Colon (tissue), 2 donors: ENCODE measurements around the gene DDX52.
"Not testable (repeated sequence)": the region's sequence is repeated elsewhere in the genome, so short reads cannot be mapped to it uniquely, and the experiment has no call there.

Source experiments
- FAIRE-seq: peaks from 2 replicates; lab custom pipeline; 2012; peaks lifted over from hg19 to GRCh38; lab: Jason Lieb, UNC
- donor health status: control.
- donor health status: control.

The DDX52 gene, protein sequence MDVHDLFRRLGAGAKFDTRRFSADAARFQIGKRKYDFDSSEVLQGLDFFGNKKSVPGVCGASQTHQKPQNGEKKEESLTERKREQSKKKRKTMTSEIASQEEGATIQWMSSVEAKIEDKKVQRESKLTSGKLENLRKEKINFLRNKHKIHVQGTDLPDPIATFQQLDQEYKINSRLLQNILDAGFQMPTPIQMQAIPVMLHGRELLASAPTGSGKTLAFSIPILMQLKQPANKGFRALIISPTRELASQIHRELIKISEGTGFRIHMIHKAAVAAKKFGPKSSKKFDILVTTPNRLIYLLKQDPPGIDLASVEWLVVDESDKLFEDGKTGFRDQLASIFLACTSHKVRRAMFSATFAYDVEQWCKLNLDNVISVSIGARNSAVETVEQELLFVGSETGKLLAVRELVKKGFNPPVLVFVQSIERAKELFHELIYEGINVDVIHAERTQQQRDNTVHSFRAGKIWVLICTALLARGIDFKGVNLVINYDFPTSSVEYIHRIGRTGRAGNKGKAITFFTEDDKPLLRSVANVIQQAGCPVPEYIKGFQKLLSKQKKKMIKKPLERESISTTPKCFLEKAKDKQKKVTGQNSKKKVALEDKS

DNA sequence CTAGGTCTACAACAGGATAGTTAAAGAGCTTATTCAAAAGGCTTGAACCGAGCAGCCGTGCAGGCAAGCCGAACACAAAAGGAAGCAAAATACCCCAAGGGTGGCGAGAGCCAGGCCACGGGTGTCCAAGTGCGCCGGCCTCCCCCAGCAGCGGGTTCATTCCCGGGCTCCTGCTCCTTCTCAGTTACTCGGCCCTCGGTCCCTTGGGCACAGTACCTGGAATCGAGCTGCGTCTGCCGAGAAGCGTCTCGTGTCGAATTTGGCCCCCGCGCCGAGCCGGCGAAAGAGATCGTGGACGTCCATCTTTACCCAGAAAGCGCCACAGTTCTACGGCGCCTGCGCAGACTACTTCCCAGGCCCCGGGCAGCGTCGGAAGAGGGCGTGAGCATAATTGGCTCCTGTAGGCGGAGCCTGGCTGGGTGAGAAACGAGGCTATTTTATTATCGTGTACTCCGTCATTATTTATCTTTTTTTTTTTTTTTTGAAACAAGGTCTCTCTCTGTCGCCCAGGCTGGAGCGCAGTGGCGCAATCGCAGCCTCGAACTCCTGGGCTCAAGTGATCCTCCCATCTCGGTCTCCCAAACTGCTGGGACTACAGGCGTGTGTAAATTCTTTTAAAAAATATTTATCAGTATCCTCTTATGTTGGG, at the start of gene DDX52:
Gene DDX52, minus strand, starts transcription at position 329 of the 649 bp plus-strand sequence. Its CDS starts 26 bp downstream, at position 303.
- no peak for FAIRE-seq

DNA sequence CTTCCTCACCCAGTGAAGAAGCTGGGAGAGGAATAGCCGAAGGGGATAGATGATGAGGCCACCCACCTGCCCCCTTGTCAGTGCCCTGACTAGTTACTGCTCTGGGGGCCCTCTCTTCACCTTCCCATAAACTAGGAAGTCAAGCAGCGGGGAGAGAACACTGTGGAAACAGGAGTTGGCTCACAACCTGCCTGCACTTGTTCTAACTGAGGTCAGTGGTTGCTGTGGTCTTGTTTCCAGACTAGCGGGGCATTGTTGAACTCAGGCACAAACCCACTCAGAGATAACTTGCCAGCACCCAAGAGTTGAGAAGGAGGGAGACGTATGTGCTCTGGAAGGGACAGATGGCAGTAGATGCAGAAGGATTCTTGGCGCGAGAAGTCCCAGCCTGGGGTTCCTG, 48.6 kb upstream of the DDX52 start:
- no peak for FAIRE-seq

DNA sequence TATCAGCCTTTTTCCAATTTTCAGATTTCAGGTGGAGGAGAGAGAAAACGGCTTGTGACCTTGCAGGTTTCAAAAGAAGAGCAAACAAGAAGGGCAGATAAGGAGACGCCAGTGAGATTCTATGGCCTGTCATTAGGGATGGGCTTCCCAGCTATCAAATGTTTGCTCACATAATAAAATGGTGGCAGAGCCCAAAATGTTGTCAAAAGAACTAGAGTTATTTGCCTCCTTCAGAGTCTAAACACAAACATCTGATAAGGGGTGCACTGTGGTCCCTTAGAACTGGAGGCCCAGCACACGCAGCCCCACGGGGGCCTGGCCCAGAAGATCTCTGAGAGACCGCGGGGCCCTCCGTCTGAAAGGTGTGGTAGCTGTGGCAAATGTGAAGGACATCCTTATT, 46.1 kb upstream of the DDX52 start:
- FAIRE-seq, result no peak

DNA sequence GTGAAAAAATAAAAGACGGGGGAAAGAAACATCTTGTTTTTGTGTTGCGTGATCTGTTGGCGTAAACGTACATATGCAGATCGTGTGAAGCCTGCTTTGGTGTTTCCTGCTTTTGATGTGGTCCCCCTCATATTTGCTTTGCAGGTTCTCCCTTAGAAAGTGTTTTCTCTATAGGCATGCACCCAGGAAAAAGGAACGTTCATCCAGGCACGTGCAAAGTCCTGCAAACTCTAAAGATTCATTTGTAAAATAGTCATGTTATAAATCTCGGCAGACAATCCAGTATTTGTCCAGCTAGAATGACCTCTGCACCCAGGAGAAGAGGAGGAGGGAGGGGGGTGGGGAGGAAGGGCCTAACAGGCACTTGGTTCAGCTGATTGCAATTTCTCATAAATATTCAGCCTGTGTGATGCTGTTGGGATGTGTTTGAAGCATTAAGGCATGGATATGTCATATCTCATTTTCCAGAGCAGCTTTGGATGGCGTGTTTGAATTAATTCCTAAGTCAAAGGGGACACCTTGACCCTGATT, 40.3 kb upstream of the DDX52 start:
- no peak for FAIRE-seq

DNA sequence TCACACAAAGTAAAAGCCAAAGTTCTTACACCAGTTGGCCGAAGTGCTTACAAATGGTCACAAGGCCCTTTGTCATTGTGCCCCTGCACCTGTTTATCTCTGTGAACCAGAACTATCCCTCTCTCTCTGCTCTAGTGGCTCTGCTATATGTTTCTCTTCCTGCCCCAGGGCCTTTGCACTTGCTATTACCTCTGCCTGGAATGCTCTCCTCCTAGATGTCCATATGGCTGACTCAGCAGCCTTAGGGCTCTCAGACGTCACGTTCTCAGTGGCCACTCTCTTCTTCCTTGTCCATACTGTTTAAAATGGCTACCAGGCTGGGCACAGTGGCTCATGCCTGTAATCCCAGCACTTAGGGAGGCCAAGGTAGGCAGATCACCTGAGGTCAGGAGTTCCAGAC, 38.8 kb upstream of the DDX52 start:
- no peak for FAIRE-seq

DNA sequence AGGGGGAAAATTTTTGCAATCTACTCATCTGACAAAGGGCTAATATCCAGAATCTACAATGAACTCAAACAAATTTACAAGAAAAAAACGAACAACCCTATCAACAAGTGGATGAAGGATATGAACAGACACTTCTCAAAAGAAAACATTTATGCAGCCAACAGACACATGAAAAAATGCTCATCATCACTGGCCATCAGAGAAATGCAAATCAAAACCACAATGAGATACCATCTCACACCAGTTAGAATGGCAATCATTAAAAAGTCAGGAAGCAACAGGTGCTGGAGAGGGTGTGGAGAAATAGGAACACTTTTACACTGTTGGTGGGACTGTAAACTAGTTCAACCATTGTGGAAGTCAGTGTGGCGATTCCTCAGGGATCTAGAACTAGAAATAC, 36.7 kb upstream of the DDX52 start:
- not testable (repeated sequence) for FAIRE-seq

DNA sequence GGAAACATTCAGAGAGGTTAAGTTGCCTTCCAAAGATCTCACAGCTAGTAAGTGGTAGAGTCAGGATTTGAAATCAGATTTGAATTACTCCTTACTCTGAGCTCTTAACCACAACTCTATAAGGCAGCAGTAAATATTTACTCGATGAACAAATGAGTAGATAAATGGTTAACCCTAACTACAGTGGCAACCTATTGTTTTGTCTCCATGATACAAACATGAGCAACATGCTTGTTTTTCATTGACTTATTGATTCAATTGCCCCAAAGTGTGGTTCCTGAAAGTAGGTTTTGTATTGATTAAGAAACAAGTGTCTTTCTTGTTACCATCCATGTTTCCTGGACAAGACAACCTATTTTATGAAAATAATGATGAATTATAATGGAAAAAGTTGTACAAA, 34.8 kb upstream of the DDX52 start:
- FAIRE-seq, result no peak

DNA sequence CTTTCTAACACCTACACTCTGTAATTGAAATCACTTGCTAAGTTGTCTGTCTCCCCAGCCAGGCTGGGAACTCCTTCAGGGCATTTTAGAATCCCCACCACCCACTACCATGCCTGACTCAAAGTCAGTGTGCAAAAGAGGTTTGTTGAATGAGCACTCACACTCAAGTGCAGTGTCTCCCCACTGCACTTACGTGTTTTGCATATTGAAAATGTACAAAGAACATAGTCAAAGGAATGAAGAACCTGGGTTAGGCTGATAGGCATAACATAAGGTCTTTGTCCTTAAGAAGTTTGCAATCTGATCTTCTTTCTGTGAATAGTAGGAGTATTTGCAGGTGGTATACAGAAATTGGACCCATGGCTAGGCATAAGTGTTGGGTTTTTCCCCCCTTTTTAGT, 33.8 kb upstream of the DDX52 start:
- FAIRE-seq, result no peak

DNA sequence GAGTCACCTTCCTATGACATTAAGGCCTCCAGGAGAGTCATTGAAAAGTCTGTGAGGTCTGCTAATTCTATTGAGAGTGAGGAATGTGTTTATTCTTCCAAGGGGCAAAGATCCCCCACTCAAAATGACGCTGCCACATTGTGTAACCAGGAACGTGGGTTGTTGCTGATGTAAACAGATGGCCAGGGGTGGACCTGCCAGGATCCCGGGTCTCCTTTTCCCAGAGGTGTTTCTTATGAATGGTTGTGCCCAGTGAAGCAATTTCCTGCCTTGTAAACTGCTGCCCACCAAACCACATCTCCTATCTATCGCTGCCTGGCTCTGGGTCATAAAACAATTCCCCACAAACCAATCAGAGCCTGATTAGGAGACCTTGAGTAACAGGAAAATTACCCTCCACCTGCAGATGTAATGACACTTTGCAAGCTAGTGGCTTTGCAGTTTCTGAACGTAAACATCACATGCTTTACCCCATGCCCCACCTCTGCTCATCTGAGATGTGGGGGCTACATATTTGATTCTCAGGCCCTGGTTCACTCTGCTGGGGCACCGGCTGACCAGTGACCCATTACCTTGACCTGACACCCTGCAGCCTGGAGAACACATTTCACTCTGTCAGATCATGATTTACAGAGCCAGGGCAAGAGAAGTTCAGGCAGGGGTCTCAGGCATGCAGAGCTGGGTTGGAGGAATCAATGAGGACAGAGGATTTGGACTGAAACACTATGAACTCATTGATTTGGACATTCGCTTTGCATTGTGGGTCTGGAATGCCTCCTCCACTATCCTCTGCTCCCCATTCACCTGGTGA, 33.1 kb upstream of the DDX52 start:
- FAIRE-seq, result no peak

DNA sequence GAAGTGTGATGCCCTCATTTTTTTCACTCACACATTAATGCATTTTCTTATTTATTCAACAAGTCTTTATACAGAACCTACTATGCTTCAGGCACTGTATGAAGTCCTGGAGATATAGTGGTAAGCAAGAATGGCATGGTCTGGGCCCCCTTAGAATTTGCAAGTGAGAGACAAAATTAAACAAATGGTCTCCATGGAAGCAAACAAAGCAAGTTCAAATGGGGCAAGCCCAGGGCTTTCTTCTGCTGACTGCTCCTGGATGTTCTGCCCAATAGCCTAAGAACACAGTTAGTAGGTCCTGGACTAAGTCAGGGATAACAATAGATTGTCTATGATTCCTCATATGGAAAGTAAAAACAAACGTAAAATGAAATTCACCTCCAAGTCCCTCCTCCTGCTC, 31.3 kb upstream of the DDX52 start:
- FAIRE-seq, result no peak

DNA sequence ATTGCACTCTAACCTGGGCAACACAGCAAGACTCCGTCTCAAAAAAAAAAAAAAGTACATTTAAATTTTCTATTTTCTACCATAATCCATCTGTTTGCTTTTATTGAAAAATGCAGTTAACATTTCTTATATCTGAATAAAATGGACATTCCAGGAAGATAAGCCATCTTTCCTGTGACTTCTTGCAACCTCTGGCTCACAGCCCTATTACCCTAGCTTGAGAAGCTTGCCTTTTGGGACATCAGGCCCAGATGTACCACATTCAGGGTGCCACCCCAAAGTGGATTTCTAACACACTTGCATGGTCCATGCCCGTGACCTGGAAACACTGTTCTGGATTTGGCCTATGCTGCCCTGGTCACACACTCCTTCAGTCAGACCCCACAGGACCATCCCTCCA, 30.1 kb upstream of the DDX52 start:
- FAIRE-seq, result no peak

DNA sequence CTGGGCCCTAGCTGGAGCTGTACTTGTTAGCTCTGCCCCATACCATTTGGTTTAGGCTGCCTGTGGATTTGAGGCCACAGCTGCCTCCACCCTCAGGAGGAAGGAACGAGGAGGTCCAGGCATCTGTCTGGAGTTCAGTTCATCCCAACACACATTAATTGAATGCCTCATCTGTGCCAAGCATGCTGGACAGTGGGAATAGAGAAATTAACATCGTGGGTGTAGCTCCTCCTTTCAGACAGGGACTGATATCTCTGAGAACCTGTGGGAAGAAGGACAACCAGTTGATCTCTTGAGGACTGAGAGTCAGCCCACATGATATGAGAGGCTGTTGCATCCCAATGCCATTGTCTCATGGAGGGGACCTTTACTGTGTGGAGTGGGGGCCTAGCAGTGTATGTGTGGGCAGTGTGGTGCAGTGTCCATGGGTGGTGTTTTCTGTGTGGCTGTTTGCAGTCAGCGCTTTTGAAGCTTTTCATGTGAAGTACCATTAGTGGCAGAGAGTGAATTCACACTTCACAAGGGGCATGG, 29.4 kb upstream of the DDX52 start:
- no peak for FAIRE-seq

DNA sequence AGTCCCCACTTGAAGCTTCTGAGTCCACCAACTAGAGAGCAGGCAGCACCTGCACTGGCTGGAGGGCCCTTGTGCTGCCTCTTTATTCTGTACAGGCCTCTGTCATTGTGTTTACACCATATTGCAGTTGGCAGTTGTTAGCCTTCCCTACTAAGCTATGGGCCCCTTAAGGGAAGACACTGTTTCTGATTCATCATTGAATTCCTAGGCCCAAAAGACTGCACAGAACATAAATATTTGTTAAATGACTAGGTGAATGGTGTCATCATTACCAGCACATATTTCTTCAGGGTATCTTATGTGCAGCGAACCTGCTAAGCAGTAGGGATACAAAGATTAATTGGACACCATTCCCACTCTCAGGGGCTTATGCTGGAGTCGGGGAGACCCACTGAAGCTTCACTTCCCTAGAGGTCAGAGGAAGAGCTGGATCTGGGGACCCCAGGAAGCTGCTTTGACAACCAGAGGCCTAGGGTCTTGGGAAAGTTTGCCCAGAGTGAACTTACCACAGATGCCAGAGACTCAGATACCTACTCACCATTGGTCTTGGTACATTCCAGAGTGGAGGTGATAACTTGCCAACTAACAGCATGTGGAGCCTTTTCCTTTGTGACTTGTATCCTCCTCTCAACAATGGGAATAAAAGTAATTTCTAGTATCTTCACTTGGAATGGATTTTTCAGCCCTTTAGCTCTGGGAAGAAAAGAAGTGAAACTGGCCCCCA, 28.7 kb upstream of the DDX52 start:
- no peak for FAIRE-seq

DNA sequence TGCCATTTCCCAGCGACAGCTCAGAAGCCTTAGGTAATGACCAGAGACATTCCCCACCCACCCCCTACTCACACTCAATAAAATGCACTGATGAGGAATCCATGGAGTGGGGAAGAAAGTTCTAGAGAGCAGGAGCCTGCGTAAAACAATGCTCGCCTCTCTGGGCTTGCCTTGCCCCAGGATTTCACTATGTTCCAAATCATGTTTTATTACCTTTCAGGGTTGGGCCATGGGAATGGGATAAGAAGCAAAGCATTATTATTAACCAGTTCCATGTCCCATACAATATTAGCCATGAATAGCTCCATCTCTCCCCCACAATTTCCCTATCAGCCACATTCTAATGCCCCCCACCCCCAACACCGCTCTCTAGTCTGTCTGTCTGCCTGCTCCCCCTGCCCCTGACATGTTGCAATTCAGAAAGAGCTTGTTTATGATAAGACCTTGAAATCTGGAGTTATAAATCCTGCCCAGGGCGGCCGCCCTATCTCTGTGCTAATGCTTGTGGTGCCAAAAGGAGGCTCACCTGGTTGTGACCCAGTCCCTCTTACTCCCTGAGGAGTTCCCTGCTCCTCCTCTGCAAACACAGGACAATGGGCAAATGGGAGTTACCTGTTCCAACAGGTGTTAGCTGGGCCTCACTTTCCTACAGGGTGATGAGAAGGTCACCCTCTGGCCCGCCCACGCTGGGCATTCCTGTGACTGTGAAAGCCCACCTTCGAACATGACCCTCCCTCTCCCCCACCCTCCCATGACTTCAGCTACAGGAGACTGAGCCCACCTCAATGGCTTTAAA, 28.0 kb upstream of the DDX52 start:
- no peak for FAIRE-seq

DNA sequence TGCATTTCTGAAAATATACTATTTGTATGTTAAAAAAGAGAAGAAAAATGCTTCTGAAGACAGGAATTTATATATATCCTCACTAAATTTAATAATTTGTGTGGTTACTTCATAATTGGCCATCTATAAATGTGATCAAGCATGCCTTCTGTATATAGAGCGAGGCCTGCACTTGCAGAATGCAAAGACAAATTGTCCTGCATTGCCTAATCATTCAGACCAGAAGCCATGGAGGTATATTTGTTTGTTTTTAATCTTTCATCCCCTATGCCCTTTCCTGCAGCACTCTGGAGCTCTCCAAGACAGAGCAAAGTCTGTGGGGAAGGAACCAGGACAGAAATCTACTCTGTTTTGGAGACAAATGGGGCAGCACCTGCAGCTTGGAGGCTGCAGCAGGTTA, 23.8 kb upstream of the DDX52 start:
- FAIRE-seq, result no peak

DNA sequence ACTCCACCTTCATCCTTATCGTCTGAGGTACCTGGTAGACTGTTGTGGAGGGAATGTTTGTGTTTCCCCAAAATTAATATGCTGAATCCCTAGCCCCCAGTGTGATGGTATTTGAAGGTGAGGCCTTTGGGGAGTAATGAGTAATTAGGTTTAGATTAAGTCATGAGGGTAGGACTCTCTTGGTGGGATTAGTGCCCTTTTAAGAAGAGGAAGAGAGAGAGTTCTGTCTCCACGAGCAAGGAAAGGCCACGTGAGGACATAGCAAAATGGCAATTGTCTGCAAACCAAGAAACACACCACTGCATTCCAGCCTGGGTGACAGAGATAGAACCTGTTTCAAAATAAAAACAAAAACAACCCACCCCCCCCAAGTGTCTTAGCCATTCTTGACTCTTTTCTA, 21.0 kb upstream of the DDX52 start:
- no peak for FAIRE-seq

DNA sequence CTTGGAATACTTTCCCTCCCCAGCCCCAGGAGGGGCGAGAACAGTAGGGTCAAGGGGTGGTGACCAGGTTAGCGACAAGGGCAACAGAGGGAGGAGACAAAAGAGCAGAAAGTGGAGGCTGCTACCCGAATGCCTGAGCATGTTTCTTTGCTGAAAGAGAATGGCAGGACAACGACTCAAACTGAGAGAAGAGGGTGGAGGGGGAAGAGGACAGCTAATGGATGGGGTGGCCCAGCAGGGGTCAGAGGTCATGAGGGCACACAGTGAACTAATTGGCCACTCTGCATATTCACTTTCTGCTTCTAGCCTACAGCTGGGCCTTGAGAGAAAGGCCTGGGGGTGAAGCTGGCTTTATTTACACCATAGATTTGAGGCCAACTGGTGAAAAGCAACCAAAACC, 19.1 kb upstream of the DDX52 start:
- no peak for FAIRE-seq

DNA sequence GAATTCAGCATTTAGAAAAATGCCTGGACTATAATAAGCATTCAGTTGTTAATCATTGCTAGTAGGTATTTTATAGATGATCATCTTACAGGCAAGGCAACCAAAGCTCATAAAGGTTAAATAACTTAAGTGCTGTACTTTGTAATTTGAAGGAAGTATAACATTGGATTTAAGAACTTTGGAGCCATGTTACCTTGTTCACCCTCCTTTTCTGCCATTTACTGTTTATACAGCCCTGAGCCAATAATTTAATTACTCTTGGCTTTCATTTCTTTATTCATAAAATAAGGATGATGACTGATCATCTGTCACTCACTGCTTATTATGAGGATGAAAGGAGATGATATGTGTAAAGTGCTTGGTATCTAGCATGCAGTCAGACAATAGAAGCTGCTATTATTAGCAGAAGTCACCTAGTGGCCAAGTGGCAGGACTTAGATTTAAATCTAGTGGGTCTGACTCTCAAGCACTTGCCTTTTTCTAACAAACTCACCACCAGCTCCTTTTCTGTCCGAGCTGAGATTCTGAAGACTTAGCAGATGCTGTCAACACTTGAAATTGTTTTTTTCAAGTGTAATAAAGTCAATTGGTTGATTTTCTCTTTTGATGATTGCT, 18.3 kb upstream of the DDX52 start:
- no peak for FAIRE-seq

DNA sequence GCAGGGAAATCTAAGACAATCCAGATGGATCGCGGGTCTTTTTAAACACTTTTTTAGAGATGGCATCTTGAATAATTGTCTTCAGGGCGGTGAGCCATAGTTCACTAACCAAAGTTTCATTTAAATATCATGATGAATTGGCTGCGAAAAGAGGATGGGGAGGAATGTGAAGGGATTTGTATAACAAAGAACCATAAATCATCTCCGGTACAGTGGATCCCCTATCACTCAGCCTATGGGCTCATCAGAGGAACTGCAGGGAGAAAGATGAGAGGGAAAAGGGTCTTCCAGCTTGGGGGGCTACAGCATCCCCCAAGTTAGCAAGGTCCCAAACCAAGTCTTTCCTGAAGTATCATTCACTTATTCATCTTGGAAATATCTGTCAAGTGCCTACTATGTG, 16.7 kb upstream of the DDX52 start:
- FAIRE-seq, result no peak

DNA sequence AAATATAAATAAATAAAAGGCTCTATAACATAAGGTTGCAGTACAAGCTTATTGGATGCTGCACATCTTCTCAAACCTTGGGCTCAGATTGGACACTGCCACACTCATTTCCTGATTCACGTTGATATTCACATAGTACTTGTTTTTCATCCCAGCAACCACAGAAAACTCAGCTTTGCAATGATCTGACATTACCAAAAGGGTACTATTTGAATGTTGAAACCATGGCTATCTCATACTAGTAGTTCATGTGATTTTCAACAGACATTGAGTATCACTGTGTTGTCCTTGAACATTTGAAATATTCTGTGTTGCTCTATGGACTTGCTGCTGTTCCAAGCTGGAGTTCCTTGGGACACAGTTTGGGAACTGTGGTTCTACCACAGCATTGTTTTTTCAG, 14.0 kb upstream of the DDX52 start:
- FAIRE-seq, result no peak
